Kidney glomerular epithelial cell (primary cell): ENCODE measurements around the gene SH2B2.
"Not testable (repeated sequence)": the region's sequence is repeated elsewhere in the genome, so short reads cannot be mapped to it uniquely, and the experiment has no call there.

Experiments
- DNase-seq: peaks from one replicate; lab custom pipeline; 2025; lab: John Stamatoyannopoulos, UW

Gene SH2B2

DNA sequence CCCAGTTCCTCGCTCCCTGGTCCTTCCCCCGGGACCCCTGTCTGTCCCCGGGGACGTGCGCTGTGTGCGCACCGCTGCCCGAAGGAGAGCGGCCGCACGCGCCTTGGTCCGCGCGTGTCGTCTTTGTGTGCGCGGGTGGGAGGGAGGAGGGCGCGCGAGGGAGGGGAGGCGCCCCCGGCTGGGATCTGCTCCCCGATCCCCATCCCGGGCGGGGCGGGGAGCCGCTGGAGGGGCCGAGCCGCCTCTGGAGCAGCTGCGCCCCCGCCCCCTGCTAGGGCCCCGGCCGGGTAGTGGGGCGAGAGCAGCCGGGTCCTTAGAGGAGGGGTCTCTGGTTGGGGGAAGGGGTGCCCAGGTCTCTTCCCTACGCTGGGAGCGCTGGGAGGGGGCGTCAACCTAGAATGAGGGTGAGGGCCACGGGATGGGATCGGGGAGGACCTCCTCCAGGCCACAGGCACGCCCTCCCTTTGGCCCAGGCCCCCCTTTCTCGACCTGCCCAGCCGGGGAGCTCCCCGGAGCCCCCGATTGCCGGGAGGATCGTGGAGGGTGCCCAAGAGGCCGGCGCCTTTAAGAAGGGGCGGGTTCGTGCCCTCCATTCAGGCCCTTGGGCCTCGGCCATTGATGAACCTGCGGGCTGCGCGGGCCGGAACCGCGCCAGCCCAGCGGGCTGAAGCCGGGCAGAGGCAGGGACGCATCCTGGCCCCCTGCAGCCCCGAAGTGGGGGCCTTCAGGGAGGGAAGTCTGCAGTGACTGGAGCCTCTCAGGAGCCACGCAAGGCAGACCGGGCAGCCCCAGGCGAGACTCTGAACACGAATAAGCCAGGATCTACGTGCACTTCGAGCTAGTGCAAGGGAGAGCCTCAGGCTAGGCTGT is 678 bp downstream of the SH2B2 start:
- DNase-seq, result no peak

DNA sequence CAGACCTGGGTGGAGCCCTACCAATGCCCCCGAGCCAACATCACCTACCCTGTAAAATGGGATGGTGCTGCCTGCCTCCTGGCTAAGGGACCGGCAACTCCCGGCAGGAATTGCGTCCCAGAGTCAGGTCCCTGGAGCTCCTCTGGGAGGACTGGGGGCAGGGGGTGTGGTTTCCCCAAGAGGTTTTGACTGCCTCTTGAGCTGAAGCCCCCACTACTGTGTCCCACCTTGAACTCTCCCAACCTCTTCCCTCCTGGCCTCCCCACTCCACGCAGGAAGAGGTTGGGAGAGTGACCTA is 1.3 kb downstream of the SH2B2 start:
- no peak for DNase-seq

DNA sequence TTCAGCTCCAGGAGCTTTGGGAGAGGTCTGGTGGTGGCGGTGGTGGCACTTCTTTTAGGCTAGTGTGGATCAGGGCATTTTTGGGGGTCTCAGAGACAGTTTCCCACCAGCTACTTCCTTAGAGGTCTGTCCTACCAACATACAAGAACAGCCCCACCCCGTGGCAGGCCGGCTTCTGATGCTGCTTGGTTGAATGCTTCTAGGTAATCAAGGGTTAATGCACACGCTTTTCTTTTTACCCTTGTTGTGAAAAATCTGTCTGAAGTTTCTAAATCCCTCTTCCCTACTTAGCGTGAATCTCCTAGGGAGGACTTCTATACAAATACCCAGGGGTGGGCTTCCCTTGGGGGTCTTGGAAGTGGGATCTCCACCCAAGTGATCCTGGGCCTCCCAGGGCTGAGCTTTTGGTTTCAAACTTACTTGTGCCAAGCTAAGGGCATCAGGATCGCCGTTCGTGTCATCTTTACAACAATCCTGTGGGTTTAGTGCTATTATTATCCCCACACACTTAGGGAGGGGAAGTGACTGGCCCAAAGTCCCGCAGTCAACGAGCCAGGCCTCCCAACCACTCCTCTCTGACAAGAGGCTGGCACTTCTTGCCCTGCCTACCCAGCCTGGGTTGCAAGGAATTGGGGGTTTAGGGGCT is 1.7 kb downstream of the SH2B2 start:
- no peak for DNase-seq

DNA sequence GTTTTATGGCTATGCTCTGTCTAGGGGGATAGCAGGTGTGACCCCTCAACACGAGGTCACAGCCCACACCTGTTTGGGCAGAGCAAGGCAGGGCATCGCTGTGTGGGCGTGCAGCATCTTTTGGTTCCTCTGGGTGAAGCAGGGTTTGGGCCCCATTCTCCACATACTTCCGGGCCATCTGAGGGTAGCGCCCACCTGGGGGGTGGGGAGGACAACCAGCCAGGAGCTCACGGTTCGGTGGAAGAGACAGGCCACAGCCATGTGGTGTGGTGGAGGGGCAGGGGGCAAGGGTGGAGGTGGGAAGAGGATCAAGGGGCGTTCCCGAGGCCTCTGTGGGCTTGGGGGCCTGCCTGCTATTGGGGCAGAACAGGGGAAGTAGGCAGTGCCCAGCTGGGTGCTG is 2.4 kb downstream of the SH2B2 start:
- DNase-seq, result no peak

DNA sequence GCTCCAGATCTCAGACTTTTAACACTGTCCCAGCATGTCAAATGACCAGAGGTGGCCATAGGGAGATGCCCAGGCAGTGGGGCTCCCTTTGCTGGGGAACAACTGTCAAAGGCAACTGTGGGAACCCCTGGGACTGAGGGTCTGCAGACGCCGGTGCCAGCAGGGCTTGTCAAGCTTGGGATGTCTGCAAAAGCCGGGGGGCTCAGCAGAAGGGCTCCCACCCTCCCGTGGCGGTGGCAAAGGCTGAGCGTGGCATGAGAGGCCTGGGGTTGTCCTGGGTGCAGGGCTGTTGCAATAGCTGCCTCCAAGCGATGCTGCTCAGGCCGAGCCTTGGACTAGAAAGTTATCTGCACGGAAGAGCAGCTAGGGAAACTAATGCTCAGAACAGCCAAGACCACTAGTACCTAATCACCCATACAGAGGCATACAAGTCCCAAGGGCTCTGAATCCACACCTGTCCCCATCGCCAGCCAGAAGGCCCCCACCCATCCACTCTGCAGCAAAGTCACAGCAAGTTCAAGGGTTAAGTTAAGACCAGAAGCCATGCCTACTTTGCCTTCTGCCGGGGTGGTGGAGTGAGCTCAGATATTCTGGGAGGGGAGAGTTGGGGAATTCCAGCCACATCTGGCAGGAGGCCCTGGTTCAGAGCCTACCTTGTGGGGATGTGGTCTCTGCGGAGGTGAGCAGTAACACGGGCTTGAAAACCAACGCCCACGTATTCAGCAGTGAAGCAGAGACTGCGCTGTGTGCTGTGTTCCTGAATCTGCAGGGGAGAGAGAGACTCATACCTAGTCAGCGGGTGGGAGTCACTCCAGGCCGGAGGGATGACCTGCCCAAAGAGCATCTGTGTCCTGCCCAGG is 4.6 kb downstream of the SH2B2 start:
- peak; percentile 35 for DNase-seq

DNA sequence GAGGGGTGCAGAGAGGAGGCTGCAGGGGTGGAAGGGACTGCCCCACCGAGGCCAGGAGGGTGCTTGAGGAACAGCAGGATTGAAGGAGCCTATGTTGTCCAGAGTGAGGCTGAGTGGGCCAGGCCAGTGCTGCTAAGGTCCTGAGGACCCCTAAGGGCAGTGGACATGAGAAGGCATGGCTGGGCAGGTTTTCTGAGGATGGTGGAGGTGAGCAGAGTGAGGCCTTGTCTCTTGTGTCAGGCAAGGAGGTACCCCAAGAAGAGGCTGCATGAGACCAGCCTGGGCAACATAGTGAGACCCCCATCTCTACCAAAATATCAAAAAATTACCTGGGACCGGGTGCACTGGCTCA is 5.2 kb downstream of the SH2B2 start:
- DNase-seq, result no peak

DNA sequence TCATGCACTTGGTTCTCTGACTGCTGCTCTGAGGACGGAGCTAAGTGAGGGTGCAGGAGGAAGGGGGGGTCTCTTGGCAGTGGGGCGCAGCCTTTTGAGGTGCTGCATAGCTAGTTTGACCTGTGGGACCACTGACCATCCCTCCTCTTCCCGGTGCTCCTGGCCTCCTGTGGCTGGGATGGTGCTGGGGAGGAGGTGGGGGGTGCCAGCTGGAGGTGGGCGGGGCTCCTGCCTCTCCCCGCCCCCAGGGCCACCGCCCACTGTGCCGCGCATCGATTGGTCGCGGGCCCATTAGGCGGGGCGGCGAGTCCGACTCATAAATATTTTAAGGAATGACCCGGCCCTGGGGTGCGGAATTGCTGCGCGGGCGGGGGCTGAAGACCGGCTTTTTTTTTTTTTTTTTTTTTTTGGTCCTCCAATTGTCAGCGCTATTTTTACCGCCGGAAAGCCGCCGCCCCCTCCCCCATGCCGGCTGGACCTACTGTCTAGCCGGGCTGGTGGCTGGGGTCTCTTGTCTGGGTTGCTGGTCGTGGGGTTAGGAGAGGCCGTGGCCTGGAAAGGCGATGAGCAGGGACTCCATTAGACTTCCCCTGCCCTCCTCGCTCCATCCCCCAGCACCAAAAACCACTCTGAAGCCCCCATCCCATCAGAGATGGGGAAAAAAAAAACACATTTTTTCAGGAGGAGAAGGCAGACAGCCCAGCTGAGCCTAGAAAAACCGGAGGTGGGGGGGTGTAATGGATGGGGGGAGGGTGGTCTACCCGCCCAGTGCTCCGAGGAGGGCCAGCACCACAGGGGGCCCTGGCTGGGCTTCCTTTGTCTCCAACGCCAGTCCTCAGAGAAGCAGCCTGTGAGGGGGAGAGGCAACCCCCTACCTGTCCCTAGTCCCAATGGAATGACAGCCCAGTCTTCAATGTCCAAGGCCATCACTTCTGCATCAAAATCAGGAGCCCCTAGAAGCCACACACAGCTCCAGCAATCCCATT is 6.4 kb downstream of the SH2B2 start:
- DNase-seq, result no peak

DNA sequence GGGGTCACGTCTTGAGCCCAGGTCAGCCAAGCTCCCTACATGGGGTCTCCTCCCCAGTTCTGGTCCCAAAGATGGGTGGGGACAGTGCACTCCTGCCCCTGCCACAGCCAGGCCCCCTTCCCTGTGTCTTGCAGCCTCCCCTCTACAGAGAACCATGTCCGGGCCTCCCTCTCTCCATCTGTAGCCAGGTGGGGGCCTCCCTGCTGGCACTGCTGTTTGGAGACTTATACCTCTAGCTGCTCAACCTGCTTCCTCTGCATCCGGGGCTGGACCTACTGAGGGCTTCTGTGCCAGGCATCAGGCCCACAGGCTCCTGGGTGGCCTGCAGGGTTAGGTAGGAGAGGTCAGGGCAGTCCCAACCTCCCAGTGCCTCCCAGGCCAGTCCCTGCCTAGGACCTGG is 7.9 kb downstream of the SH2B2 start:
- DNase-seq, result no peak

DNA sequence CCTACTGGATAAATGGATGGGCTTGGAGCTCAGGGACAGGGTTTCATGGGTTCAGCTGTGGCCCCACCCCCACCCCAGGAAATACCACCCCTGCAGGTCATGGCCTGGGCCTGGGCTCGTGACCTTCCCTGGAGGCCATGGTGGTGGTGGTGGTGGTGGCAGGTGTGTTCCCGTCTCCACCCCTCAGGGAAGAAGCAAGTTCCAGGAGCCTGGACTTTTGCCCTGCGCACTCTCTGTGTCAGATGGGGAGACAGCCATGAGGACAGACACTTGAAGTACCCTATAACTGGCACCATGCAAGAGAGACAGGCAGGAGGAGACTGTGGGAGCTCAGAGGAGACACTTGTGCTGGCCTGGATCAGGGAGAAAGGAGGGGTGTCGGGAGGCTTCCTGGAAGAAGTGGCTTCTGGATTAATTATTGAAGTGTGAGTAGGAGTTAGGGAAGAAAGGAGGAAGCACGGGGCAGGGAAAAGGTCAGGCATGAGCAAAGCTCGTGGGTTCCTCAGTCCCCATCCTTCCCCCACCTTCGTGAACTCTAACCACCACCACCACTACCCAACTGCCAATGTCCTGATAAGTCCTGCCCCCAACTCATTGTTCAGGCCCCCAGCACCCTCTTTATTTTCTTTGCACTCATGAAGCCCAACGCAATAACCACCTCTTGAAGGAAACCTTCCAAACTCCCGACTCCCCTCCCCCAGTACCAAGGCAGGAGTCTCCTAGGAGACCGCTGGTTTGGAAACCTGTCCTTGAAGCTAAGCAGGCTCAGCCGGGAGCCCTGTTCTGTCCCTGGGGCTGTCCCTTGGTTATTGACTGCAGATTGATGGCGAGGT is 8.9 kb downstream of the SH2B2 start:
- no peak for DNase-seq

DNA sequence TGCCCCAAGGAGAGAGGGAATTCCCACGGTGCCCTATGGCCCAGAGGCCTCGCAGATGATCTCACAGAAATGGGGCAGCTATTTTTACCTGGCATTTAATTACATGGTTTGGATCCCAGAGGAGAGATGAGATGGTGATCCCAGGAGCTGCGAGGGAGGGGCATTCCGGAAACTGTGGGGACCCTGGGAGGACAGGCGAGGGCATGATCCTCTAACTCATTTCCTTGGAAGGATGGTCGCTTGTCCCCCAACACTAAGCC is 9.4 kb downstream of the SH2B2 start:
- DNase-seq, result no peak

DNA sequence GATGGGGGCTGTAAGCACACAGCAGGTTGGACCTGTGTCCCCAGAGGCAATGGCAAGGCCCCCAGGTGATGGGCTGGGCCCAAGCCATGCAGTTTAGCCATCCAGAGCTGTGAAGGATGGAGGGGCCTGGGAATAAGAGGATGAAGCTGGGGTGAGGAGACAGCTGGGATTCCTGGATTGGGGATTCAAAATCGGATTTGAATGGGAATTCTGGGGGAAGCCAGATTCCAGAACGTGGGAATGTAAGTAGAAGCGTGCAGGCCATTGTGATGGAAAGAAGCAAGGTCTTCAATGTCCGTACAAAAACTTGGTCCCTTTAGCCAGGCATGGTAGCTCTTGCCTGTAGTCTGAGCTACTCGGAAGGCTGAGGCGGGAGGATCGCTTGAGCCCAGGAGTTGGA is 9.8 kb downstream of the SH2B2 start:
- no peak for DNase-seq

DNA sequence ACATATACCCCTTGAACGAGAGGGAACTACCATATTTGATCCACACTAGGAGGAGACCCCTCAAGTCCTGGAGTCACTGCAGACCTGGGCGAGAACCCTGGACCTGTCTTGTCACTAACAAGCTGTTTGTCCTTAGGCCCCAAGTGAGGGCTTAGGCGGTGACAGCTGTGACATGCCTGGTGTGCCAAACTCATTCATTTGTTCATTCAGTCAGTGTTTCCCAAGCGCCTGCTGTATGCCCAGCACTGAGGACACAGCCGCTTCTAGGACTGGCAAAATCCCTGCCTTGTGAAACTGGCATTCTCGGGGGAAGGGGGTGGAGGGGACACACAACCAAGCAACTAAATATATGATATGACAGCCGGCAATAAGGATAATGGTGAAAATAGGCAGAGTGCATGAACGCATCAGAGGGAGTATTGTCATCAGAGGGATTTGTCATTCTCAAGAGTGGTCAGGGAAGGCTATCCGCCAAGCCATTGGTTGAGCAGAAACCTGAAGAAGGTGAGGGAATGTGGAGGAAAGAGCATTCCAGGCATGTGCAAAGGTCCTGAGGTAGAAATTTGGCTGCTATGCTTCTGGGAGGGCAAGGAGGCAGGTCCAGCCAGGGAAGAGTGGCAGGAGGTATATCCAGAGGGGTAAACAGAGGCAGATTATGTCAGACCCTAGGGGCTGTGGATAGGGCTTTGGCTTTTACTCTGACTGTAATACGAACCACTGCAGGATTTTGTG is 11.0 kb downstream of the SH2B2 start:
- no peak for DNase-seq

DNA sequence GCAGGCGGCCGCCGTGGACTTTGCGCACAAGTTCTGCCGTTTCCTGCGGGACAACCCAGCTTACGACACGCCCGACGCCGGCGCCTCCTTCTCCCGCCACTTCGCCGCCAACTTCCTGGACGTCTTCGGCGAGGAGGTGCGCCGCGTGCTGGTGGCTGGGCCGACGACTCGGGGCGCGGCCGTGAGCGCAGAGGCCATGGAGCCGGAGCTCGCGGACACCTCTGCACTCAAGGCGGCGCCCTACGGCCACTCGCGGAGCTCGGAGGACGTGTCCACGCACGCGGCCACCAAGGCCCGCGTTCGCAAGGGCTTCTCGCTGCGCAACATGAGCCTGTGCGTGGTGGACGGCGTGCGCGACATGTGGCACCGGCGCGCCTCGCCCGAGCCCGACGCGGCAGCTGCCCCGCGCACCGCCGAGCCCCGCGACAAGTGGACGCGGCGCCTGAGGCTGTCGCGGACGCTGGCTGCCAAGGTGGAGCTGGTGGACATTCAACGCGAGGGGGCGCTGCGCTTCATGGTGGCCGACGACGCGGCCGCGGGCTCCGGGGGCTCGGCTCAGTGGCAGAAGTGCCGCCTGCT is 14.1 kb downstream of the SH2B2 start:
- no peak for DNase-seq

DNA sequence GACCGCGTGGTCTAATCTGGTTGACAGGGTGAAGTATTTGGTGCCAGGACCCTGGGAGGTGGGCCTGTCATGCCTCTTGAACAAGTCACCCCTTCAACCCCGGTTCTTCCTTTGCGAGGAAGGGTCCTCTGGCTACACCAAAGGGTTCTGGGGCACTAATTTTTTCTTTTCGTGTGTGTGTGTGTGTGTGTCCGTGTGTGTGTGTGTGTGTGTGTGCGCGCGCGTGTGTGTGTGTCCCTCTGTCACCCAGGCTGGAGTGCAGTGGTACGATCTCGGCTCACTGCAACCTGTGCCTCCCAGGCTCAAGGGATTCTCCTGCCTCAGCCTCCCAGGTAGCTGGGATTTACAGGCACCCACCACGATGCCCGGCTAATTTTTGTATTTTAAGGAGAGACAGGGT is 14.7 kb downstream of the SH2B2 start:
- DNase-seq, result not testable (repeated sequence)

DNA sequence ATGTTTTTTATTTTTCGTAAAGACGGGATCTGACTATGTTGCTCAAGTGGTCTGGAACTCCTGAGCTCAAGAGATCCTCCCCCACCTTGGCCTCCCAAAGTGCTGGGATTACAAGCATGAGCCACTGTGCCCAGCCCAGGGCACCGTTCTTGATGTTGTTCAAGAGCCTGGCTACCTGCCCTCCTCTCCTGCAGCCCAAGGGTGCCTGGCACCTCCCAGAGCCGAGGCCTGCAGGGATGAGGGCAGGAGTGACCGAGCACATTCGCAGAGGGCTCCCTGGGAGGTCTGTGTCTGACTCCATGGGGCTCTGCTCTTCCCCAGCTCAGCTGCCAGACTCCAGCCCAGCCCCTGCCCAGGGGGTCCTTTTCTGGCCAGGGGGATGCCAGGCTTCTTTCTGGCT is 15.4 kb downstream of the SH2B2 start:
- no peak for DNase-seq

DNA sequence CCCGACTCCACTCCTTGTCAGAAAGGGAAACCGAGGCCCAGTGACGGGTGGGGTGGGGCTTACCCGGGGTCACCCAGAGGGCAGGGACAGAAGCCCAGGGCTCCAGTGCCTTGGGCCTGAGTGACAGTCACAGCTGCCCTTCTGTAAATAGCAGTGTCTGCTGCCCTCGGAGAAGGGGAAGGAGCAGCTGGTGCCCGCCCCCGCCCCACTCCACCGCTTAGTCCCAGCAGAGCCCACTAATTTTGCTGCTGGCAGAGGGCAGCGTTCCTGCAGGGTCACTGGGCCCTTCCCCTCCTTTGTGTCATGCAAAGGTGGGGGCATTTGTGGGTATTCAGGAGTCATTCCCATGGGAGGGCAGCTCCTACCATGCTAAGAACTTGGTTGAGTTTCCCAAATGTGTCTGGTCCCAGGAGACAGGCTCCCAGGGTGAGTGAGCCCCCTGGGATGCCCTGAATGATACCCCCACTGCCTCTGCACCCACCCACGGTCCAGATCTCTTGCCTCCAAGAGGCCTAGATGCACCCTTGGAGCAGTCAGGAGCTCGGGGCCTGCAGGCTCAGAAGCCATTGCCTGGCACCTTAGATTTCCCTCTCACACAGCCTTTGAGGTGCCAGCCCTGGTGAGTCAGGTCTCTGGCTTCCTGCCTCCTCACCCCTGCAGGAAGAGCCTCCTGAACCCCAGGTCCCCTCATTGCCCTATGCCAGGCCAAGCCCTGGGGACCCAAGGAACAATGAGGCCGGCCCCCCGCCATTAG is 17.2 kb downstream of the SH2B2 start:
- DNase-seq, result no peak

DNA sequence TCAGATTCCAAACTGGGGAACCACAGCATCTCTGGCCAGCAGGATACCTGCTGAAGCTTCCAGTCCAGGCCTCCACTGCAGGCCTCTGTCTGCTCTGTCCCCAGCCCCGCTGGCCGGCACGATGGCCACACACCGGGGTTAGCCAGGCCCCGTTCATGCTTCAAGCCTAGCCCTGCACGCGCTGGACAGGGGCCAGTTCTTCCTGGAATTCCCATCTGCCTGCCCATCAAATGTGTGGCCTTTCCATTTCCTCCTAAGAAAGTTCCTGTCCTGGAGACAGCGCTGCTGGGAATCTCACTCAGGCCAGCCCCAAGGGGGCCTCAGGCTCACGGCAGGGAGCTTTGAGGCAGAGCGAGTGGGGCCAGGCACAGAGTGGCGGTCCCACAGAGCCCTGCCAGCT is 18.0 kb downstream of the SH2B2 start:
- DNase-seq, result no peak

DNA sequence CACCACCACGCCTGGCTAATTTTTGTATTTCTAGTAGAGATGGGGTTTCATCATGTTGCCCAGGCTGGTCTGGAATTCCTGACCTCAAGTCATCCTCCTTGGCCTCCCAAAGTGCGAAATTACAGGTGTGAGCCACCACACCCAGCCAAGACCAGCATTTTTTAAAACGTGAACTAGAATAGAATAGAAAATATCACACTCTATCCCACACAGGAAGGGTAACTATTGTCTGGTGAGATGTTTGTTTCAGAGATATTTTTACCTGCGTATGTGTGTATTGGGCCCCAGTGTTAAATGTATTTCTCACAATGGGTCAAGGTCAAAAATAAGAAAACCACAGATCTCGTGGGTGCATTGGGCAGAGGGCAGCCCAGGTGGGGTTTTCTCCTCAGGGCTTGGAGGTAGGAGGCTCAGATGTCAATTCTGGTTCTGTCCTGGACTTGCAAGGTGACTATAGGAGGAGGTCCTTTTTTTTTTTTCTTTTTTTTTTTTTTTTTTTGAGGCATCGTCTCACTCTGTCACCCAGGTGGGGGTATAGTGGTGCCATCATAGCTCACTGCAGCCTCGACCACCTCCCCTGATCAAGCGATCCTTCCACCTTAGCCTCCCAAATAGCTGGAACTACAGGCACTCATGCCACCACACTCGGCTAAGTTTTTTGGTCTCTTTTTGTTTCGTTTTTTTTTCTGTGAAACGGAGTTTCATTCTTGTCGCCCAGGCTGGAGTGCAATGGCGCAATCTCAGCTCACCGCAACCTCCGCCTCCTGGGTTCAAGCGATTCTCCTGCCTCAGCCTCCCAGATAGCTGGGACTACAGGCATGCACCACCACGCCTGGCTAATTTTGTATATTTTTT is 19.0 kb downstream of the SH2B2 start:
- no peak for DNase-seq
